ENCODE data around the gene KRT9.

DNA sequence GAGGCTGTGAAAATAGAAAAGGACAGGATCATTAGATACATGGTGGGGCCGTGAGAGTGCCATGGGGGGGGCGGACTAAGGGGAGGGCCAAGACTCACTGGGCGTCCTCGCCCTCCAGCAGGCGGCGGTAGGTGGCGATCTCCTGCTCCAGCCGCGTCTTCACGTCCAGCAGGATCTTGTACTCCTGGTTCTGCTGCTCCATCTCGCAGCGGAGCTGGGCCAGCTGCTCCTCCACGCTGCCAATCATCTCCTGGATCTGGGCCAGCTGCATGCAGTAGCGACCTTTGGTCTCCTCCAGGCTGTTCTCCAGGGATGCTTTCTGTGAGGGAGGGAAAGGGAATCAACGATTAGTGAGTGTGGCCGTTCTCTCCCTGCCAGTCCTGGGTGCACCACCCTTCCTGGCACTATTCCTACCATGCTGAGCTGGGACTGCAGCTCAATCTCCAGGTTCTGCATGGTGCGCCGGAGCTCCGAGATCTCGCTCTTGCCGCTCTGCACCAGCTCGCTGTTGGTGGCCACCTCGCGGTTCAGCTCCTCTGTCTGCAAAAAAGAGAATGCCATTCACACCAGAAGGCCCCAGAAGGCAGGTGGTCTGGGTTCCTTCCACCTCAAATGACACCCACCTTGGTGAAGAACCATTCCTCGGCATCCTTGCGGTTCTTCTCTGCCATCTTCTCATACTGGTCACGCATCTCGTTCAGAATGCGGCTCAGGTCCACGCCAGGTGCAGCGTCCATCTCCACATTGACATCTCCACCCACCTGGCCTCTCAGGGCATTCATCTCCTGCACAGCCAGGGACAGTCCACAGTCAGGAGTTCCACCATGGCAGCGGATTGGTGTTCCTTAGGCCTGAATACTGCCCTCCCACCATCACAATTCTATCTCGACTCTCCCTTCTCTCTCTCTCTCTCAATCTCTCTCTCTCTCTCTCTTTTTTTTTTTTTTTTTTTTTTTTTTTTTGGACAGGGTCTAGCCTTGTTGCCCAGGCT is 11.6 kb upstream of the KRT9 start:
- TF ChIP-seq, protein P1, sequence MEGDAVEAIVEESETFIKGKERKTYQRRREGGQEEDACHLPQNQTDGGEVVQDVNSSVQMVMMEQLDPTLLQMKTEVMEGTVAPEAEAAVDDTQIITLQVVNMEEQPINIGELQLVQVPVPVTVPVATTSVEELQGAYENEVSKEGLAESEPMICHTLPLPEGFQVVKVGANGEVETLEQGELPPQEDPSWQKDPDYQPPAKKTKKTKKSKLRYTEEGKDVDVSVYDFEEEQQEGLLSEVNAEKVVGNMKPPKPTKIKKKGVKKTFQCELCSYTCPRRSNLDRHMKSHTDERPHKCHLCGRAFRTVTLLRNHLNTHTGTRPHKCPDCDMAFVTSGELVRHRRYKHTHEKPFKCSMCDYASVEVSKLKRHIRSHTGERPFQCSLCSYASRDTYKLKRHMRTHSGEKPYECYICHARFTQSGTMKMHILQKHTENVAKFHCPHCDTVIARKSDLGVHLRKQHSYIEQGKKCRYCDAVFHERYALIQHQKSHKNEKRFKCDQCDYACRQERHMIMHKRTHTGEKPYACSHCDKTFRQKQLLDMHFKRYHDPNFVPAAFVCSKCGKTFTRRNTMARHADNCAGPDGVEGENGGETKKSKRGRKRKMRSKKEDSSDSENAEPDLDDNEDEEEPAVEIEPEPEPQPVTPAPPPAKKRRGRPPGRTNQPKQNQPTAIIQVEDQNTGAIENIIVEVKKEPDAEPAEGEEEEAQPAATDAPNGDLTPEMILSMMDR (conservative IDR thresholded peaks at IDR 0.05; ENCODE audit: low read length): no peak
- no peak for TF ChIP-seq EZH2phosphoT487 (IDR thresholded peaks at IDR 0.05; ENCODE audit: borderline replicate concordance)
